Testis (tissue), 3 donors: ENCODE measurements around the gene CLTRN. TPM values are rescaled to one million over a fixed set of nuclear protein-coding genes. Genes with fewer than 3 reads are reported as not detected.
"Not testable (repeated sequence)": the region's sequence is repeated elsewhere in the genome, so short reads cannot be mapped to it uniquely, and the experiment has no call there.

Experiments used
- DNase-seq: peaks from one replicate; pipeline ENCODE4 v3.0.0-alpha.2; 2019
- H3K27ac ChIP-seq, 2 donors: fragments of 200-600 bp; sonication (generic); one replicate each; pipeline ENCODE4 v1.5.1; 2019
- H3K27me3 ChIP-seq: fragments of 200-600 bp; sonication (generic); one replicate; pipeline ENCODE4 v1.5.1; 2019
- H3K36me3 ChIP-seq: fragments of 200-600 bp; sonication (generic); one replicate; pipeline ENCODE4 v1.5.1; 2017; ENCODE audit warnings: low read depth; ENCODE audit errors: missing control alignments
- H3K4me1 ChIP-seq: fragments of 200-600 bp; sonication (generic); one replicate; pipeline ENCODE4 v1.5.1; 2019
- H3K4me3 ChIP-seq, 2 donors: fragments of 200-600 bp; sonication (generic); one replicate each; pipeline ENCODE4 v1.5.1; 2017 to 2019
- H3K9me3 ChIP-seq: fragments of 200-600 bp; sonication (generic); one replicate; pipeline ENCODE4 v1.5.1; 2017
- POLR2A ChIP-seq: fragments of 450-650 bp; IDR thresholded peaks from one replicate; pipeline ENCODE4 v1.6.1; 2017; ENCODE audit warnings: antibody characterized with exemption, mild to moderate bottlenecking, moderate library complexity
- WGBS, 2 donors: methylation state at CpG; one replicate each; pipeline ENCODE4 v1.1.5; 2018; 5-methylcytosine and 5-hydroxymethylcytosine counted together
- intact Hi-C: fragments of 100-400 bp; cut with DNase I; formaldehyde crosslinking; loops from one replicate; pipeline ENCODE4 v1.15.1; 2023; ENCODE audit warnings: low total_unique reads
- polyA plus RNA-seq: library from polyadenylated mRNA; stranded (reverse); fragments of 350-450 nt; fragmentation: Illumina TruSeq; extraction: RNeasy Lipid Tissue Mini Kit (QIAGEN cat#74804); gene quantifications from one replicate; pipeline ENCODE4 v1.2.3, GENCODE V29; 2014; ENCODE audit warnings: low read depth, low replicate concordance; ENCODE audit not compliant: insufficient read depth
- total RNA-seq, 2 donors: library from RNA; depleted of rRNA; stranded (reverse); fragments of >200 nt; gene quantifications; one replicate each; pipeline ENCODE4 v1.2.3, GENCODE V29; 2016
- TF ChIP-seq, protein P1 (sequence below), 3 experiments: fragments of 450-650 bp in 2 of 3; fragments of 200-600 bp in 1 of 3; sonication (generic) in 1 of 3; IDR thresholded peaks; one replicate each; pipeline ENCODE4 v1.5.1; 2016 to 2019; ENCODE audit warnings: antibody characterized with exemption in 3 of 3, mild to moderate bottlenecking in 2 of 3, moderate library complexity in 1 of 3

CLTRN gene
- total and polyA plus RNA-seq, 3 donors from 2014 or later: 1.6 to 2.3 (median 1.9) TPM

DNA sequence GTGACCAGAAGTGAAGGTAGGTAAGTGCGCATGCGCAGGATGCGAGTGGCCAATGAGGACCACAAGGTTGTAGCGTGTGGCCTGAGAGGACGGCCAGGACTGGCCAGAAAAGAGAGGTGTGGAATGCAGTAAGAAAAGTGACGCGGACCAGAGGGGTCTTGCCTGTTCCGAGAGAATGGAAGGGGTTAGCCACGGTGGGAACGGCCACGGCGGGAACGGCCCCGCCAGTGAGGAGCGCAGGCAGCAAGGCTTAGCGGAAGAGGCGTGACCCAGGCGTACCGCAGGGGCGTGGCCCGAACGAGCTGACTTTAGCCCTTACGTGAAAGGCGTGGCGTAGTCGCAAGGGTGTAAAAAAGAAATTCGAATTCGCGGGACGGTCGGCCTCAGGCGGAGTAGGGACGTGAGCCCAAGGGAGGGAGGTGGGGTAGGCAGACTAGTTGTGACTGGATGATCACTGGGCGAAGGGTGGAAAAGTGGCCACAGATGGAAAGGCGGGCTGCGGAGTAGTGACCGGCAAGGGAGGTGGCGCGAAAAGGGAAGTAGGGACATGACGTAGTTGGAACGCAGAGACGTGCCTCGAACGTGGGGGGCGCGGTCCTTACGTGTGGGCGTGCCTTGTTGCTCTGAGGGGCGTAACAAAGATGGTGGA lies 10.4 kb upstream of the CLTRN start:
- peak overlapping the region; percentile 97 to 98 for H3K27ac ChIP-seq
- no peaks in the 10 kb centered on the region for H3K4me1 ChIP-seq
- no peaks in the 10 kb centered on the region for H3K27me3 ChIP-seq
- intact Hi-C loops: no loop called here
- WGBS, 2 donors: 0% methylated on average over 38 to 48 of the region's 49 CpGs
- peak overlapping the region; percentile 63 to 84 for H3K4me3 ChIP-seq
- DNase-seq: peak; percentile 96
- no peaks in the 10 kb centered on the region for H3K36me3 ChIP-seq
- TF ChIP-seq, protein P1, sequence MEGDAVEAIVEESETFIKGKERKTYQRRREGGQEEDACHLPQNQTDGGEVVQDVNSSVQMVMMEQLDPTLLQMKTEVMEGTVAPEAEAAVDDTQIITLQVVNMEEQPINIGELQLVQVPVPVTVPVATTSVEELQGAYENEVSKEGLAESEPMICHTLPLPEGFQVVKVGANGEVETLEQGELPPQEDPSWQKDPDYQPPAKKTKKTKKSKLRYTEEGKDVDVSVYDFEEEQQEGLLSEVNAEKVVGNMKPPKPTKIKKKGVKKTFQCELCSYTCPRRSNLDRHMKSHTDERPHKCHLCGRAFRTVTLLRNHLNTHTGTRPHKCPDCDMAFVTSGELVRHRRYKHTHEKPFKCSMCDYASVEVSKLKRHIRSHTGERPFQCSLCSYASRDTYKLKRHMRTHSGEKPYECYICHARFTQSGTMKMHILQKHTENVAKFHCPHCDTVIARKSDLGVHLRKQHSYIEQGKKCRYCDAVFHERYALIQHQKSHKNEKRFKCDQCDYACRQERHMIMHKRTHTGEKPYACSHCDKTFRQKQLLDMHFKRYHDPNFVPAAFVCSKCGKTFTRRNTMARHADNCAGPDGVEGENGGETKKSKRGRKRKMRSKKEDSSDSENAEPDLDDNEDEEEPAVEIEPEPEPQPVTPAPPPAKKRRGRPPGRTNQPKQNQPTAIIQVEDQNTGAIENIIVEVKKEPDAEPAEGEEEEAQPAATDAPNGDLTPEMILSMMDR (IDR thresholded peaks at IDR 0.05): peak in 1 of 3 experiments; percentile 13
- no peak for TF ChIP-seq POLR2A
- H3K9me3 ChIP-seq: no peaks in the 10 kb centered on the region

GRCh38 chrX:15674514-15674840 lies 9.9 kb upstream of the CLTRN start:
- Histone ChIP-seq H3K4me1 (no peaks in the 10 kb centered on the region), H3K27me3 (no peaks in the 10 kb centered on the region), H3K4me3 (peak overlapping the region; percentile 63 to 84), H3K27ac (peak overlapping the region; percentile 97 to 98), H3K36me3 (no peaks in the 10 kb centered on the region), H3K9me3 (no peaks in the 10 kb centered on the region)
- DNase-seq: no peak
- intact Hi-C loops: no loop called here
- no peak for TF ChIP-seq POLR2A
- TF ChIP-seq, protein P1 (IDR thresholded peaks at IDR 0.05): no peak
- WGBS, 2 donors: 0 to 1% methylated on average over 2 to 13 of the region's 13 CpGs

- Histone ChIP-seq H3K4me3 (peak overlapping the region; percentile 63 to 84), H3K9me3 (no peaks in the 10 kb centered on the region), H3K4me1 (no peaks in the 10 kb centered on the region), H3K27me3 (no peaks in the 10 kb centered on the region), H3K27ac (peak overlapping the region; percentile 97 to 98), H3K36me3 (no peaks in the 10 kb centered on the region)
- WGBS, 2 donors: 7 to 41% methylated on average over 2 to 3 of the region's 3 CpGs
- TF ChIP-seq, protein P1 (IDR thresholded peaks at IDR 0.05): no peak
- no peak for TF ChIP-seq POLR2A
- intact Hi-C loops: no loop called here
- no peak for DNase-seq
Observed at GRCh38 chrX:15673970-15674369, 9.4 kb upstream of the CLTRN start.

- no peak overlapping the region for H3K27ac ChIP-seq
- DNase-seq: no peak
- H3K4me3 ChIP-seq: no peak overlapping the region
- no peaks in the 10 kb centered on the region for H3K9me3 ChIP-seq
- TF ChIP-seq, protein P1 (IDR thresholded peaks at IDR 0.05): no peak
- no peak for TF ChIP-seq POLR2A
- H3K36me3 ChIP-seq: no peaks in the 10 kb centered on the region
- no peaks in the 10 kb centered on the region for H3K4me1 ChIP-seq
- no peaks in the 10 kb centered on the region for H3K27me3 ChIP-seq
- intact Hi-C loops: no loop called here
- 62 to 68% methylated on average over 4 of the region's 4 CpGs for WGBS, 2 donors
Observed at GRCh38 chrX:15672881-15673280, 8.3 kb upstream of the CLTRN start.

- 77 to 95% methylated on average over 1 of the region's 1 CpG for WGBS, 2 donors
- no peak for DNase-seq
- Histone ChIP-seq H3K27ac (no peak overlapping the region), H3K9me3 (no peaks in the 10 kb centered on the region), H3K27me3 (no peaks in the 10 kb centered on the region), H3K36me3 (no peaks in the 10 kb centered on the region), H3K4me1 (no peaks in the 10 kb centered on the region), H3K4me3 (no peak overlapping the region)
- intact Hi-C loops: no loop called here
- TF ChIP-seq, protein P1 (IDR thresholded peaks at IDR 0.05): no peak
- TF ChIP-seq POLR2A: no peak
Observed at GRCh38 chrX:15663439-15663838, 1.2 kb downstream of the CLTRN start.

GRCh38 chrX:15654804-15655203 lies 9.8 kb downstream of the CLTRN start:
- H3K27me3 ChIP-seq, intact Hi-C loops, H3K4me3 ChIP-seq, H3K9me3 ChIP-seq, H3K27ac ChIP-seq, H3K36me3 ChIP-seq, H3K4me1 ChIP-seq, DNase-seq: not testable (repeated sequence)
- 85 to 86% methylated on average over 3 to 6 of the region's 6 CpGs for WGBS, 2 donors
